ENCODE results near the gene APOBEC3G.

APOBEC3G gene

DNA sequence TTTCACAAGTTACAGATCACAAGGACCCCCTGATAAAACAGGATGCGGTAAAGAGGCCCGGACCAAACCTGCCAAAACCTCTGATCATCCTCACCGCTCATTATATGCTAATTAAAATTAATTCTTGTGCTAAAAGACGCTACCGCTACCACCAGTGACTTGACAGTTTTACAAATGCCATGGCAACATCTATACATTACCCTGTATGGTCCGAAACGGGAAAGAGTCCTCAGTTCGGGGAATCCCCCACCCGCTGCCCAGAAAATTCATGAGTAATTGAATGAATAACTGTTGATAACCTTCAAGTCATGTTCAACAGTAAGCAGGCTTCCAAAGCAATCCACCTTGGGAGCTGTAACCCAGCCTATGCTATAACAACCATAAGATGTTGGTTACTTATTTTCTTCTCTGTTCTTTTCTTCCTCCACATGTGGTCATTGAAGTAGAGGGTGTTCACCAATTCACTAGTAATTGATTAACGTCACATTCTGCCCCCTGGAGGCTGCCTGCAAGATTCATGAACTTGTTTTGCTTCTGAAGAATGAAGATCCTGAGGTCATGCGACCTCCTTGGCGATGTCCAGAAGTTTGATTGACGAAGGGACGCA is 40.6 kb downstream of the APOBEC3G start:
- peak; percentile 81 for DNase-seq (ENCODE audit: low read depth)
- no peak overlapping the region for H3K4me3 ChIP-seq (ENCODE audit: low read depth, low read length)
- TF ChIP-seq, protein P1, sequence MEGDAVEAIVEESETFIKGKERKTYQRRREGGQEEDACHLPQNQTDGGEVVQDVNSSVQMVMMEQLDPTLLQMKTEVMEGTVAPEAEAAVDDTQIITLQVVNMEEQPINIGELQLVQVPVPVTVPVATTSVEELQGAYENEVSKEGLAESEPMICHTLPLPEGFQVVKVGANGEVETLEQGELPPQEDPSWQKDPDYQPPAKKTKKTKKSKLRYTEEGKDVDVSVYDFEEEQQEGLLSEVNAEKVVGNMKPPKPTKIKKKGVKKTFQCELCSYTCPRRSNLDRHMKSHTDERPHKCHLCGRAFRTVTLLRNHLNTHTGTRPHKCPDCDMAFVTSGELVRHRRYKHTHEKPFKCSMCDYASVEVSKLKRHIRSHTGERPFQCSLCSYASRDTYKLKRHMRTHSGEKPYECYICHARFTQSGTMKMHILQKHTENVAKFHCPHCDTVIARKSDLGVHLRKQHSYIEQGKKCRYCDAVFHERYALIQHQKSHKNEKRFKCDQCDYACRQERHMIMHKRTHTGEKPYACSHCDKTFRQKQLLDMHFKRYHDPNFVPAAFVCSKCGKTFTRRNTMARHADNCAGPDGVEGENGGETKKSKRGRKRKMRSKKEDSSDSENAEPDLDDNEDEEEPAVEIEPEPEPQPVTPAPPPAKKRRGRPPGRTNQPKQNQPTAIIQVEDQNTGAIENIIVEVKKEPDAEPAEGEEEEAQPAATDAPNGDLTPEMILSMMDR (IDR thresholded peaks at IDR 0.05; ENCODE audit: low read depth, low read length, missing control alignments) = peak; percentile 67

DNA sequence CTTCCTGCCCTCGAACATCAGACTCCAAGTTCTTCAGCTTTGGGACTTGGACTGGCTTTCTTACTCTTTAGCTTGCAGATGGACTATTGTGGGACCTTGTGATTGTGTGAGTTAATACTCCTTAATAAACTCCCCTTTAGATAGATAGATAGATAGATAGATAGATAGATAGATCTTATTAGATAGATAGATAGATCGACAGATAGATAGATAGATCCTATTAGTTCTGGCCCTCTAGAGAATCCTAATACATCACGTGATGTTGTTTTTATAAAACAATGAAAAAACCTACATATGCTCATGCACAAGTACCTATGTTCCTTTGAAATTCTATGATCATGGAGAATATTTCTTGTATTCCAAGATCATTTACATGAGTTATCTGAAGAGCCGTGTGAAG is 43.9 kb downstream of the APOBEC3G start:
- no peak for DNase-seq (ENCODE audit: low read depth)
- TF ChIP-seq, protein P1 (IDR thresholded peaks at IDR 0.05; ENCODE audit: low read depth, low read length, missing control alignments) = no peak

DNA sequence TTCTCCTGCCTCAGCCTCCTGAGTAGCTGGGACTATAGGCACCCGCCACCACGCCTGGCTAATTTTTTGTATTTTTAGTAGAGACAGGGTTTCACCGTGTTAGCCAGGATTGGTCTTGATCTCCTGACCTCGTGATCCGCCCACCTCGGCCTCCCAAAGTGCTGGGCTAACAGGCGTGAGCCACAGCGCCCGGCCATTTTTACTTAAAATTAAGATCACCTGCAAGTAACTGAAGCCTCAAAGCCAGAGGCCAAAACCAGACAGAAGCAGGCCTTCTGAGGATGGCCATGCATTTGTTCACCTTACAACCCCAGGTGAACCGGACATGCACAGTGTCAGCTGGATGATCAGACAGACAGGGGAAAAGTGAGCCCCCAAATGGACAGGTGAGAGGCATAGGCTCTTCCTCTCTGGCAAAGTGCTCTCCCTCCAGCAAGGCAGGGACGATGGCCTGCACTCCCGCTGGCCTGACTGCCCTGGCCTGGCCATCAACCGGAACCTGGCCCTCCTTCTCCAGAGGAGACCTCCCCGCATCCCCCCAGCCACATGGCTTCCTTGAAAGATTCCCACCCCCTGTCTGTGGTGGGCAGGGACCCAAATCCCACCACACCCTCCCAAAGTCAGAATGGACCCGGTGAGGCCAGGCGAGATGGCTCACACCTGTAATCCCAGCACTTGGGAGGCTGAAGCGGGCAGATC is 45.8 kb downstream of the APOBEC3G start:
- H3K4me3 ChIP-seq (ENCODE audit: low read depth, low read length) = no peak overlapping the region
- TF ChIP-seq, protein P1 (IDR thresholded peaks at IDR 0.05; ENCODE audit: low read depth, low read length, missing control alignments) = no peak
- no peak for DNase-seq (ENCODE audit: low read depth)

More for the DNA sequence above, 43.9 kb downstream of the APOBEC3G start:
- no peak overlapping the region for H3K4me3 ChIP-seq (ENCODE audit: low read depth, low read length)

DNA sequence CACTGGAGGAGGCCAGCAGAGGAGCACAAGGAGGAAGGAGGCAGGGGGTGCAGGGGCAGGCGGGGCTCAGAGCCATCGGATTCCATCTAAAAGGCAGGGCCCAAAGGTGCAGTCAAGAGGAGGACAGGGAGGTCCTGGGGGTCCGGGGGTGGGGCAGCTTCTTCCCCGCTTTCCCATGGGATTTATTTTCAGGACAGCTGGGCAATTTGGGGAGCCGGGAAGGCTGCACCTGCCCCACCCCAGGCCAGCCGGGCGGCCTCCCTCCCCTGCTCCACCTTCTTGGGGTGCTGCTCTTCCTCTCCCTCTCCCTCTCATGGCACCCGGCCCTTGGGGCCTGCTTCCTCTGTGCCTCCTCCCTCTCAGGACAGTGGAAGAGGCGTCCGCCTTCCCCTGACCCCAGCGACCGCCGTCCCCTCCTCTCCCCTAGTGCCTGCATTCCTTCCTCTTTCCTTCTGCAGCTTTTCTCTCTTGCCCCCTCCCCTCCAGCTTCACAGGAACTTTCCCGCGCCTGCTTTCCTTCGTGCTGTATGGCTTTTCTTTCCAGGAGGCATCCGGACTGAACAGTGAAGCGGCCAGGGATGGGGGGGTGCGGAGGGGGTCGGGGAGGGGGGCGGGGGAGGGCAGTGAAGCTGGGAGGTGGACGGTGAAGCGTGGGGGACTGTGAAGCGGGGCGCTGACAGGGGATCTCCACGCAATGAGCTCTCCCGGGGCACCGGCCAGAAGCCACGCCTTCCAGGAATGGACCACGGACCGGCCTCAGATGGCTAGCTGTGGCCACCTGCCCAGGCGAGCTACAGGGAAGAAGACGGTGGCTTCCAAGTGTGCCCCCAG is 46.9 kb downstream of the APOBEC3G start:
- no peak overlapping the region for H3K4me3 ChIP-seq (ENCODE audit: low read depth, low read length)
- DNase-seq (ENCODE audit: low read depth) = no peak
- TF ChIP-seq, protein P1 (IDR thresholded peaks at IDR 0.05; ENCODE audit: low read depth, low read length, missing control alignments) = no peak

DNA sequence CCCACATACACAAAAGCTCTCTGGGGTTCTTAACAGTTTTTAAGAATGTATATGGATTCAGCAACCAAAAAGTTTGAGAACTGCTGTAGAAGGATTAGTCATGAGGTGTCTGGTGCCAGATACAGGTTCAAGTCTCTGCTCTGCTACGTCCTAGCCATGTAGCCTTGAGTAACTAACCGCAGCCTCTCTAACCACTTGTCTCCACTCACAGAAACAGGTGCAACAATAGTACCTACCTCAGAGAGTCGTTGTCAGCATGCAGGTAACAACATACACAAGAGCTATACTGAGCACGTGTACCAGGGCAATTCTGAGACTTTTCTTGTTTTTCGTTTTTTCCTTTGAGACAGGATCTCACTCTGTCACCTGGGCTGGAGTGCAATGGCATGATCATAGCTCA is 48.5 kb downstream of the APOBEC3G start:
- no peak for DNase-seq (ENCODE audit: low read depth)
- TF ChIP-seq, protein P1 (IDR thresholded peaks at IDR 0.05; ENCODE audit: low read depth, low read length, missing control alignments) = no peak
- no peak overlapping the region for H3K4me3 ChIP-seq (ENCODE audit: low read depth, low read length)

DNA sequence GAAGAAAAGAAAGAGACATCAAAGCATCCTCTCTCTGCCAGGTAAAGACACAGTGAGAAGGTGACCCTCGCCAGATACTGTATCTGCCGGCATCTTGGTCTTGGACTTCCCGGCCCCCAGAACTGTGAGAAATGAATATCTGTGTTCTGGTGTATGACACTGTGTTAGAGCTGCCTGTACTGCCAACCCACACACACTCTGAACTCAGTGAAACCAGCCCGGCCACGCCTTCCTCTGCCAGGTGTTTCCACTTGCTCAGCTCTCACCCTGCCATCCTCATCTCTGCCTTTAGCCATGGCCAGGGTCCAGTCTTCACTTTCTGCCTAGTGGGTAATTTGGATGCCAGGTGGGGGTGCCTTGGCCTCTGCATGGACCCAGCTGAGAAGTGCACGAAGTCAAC is 51.4 kb downstream of the APOBEC3G start:
- TF ChIP-seq, protein P1 (IDR thresholded peaks at IDR 0.05; ENCODE audit: low read depth, low read length, missing control alignments) = no peak

More for the DNA sequence above, 51.4 kb downstream of the APOBEC3G start:
- DNase-seq (ENCODE audit: low read depth) = no peak
- H3K4me3 ChIP-seq (ENCODE audit: low read depth, low read length) = no peak overlapping the region
